ENCODE data around the gene PLTP. TPM values are rescaled to one million over a fixed set of nuclear protein-coding genes. Genes with fewer than 3 reads are reported as not detected.

Gene PLTP
- total RNA-seq, 4 donors from 2014 or later = 31.2 to 221 (median 113) TPM

DNA sequence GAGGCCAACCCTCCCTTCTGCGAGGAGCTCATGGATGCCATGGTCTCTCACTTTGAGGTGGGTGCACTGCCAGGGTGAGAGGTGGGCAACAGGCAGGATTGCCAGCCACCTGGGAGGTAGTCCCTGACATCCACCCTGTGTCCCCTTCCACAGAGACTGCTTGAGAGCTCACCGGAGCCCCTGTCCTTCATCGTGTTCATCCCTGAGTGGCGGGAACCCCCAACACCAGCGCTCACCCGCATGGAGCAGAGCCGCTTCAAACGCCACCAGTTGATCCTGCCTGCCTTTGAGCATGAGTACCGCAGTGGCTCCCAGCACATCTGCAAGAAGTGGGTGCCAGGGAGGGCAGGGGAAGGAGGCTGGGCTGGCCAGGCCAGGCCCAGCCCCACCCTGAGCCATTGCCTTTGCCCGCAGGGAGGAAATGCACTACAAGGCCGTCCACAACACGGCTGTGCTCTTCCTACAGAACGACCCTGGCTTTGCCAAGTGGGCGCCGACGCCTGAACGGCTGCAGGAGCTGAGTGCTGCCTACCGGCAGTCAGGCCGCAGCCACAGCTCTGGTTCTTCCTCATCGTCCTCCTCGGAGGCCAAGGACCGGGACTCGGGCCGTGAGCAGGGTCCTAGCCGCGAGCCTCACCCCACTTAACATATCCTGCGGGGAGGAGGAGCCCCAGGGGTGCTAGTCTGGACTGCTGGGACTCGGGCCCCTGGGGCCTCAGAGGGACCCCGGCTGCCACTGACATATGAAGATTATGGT, 35.3 kb upstream of the PLTP start:
- intact Hi-C loops (cut with DNase I; ENCODE audit: low total_unique reads) = no loop called here
- H3K27ac ChIP-seq = peak overlapping the region in 1 of 2 donors; percentile 50
- no peak overlapping the region for H3K4me3 ChIP-seq
- DNase-seq = no peak
- H3K4me1 ChIP-seq = no peaks in the 10 kb centered on the region
- H3K27me3 ChIP-seq = no peaks in the 10 kb centered on the region
- TF ChIP-seq, protein P1, sequence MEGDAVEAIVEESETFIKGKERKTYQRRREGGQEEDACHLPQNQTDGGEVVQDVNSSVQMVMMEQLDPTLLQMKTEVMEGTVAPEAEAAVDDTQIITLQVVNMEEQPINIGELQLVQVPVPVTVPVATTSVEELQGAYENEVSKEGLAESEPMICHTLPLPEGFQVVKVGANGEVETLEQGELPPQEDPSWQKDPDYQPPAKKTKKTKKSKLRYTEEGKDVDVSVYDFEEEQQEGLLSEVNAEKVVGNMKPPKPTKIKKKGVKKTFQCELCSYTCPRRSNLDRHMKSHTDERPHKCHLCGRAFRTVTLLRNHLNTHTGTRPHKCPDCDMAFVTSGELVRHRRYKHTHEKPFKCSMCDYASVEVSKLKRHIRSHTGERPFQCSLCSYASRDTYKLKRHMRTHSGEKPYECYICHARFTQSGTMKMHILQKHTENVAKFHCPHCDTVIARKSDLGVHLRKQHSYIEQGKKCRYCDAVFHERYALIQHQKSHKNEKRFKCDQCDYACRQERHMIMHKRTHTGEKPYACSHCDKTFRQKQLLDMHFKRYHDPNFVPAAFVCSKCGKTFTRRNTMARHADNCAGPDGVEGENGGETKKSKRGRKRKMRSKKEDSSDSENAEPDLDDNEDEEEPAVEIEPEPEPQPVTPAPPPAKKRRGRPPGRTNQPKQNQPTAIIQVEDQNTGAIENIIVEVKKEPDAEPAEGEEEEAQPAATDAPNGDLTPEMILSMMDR (IDR thresholded peaks at IDR 0.05) = no peak
- no peak for TF ChIP-seq POLR2A (IDR thresholded peaks at IDR 0.05)
- no peaks in the 10 kb centered on the region for H3K36me3 ChIP-seq
- H3K9me3 ChIP-seq = no peaks in the 10 kb centered on the region

DNA sequence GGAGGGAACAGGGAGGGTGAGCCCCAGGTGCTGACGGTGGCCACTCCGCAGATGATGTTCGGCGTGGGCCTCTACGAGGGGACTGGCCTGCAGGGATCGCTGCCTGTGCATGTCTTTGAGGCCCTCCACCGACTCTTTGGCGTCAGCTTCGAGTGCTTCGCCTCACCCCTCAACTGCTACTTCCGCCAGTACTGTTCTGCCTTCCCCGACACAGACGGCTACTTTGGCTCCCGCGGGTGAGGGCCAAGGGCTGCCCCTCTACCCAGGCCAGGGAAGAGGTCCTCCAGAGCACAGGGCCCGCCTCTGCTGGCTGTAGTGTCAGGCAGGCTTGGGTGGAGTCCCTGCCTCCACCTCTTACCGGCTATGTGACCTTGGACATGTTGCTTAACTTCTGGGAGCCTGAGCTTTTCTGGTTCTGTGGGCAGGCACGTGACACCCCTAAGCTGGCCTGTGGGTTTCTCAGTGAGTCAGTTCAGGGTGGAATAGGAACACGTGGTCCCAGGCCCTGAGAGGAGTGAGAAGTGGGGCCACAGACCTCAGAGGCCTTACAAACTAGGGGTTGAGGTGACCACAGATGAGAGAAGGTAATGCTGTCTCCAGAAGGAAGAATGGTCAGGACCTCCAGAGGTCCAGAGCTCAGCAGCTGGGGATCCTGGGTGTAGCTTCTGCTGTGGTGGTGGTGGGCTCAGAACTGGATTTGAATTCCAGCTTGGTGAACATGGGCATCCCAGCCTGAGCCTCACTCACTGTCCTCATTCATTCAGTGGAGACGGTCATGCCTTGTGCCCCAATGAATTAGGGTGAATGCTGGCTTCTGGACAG, 34.4 kb upstream of the PLTP start:
- no peaks in the 10 kb centered on the region for H3K36me3 ChIP-seq
- H3K4me1 ChIP-seq = no peaks in the 10 kb centered on the region
- no peaks in the 10 kb centered on the region for H3K27me3 ChIP-seq
- H3K9me3 ChIP-seq = no peaks in the 10 kb centered on the region
- intact Hi-C loops (cut with DNase I; ENCODE audit: low total_unique reads) = no loop called here
- peak overlapping the region; percentile 41 to 50 for H3K27ac ChIP-seq
- TF ChIP-seq POLR2A (IDR thresholded peaks at IDR 0.05) = no peak
- TF ChIP-seq, protein P1 (IDR thresholded peaks at IDR 0.05) = no peak
- H3K4me3 ChIP-seq = no peak overlapping the region
- DNase-seq = peak in 1 of 2 donors; percentile 71

DNA sequence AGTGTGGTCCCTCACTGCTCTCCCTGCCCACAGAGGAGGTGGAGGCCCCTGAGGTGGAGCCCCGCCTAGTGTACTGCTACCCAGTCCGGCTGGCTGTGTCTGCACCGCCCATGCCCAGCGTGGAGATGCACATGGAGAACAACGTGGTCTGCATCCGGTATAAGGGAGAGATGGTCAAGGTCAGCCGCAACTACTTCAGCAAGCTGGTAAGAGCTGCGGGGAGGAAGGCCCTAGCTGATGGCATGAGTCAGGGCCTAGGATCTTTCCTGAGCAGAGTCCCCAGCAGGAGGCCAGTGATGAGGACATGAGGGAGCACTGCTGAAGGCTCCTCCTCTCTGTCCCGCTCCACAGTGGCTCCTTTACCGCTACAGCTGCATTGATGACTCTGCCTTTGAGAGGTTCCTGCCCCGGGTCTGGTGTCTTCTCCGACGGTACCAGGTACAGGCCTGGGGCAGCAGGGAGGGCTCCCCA, 33.8 kb upstream of the PLTP start:
- Histone ChIP-seq H3K36me3 (no peaks in the 10 kb centered on the region), H3K27me3 (no peaks in the 10 kb centered on the region), H3K9me3 (no peaks in the 10 kb centered on the region), H3K27ac (peak overlapping the region; percentile 1 to 50), H3K4me1 (no peaks in the 10 kb centered on the region), H3K4me3 (no peak overlapping the region)
- no peak for DNase-seq
- intact Hi-C loops (cut with DNase I; ENCODE audit: low total_unique reads) = no loop called here
- TF ChIP-seq, protein P1 (IDR thresholded peaks at IDR 0.05) = no peak
- TF ChIP-seq POLR2A (IDR thresholded peaks at IDR 0.05) = no peak

DNA sequence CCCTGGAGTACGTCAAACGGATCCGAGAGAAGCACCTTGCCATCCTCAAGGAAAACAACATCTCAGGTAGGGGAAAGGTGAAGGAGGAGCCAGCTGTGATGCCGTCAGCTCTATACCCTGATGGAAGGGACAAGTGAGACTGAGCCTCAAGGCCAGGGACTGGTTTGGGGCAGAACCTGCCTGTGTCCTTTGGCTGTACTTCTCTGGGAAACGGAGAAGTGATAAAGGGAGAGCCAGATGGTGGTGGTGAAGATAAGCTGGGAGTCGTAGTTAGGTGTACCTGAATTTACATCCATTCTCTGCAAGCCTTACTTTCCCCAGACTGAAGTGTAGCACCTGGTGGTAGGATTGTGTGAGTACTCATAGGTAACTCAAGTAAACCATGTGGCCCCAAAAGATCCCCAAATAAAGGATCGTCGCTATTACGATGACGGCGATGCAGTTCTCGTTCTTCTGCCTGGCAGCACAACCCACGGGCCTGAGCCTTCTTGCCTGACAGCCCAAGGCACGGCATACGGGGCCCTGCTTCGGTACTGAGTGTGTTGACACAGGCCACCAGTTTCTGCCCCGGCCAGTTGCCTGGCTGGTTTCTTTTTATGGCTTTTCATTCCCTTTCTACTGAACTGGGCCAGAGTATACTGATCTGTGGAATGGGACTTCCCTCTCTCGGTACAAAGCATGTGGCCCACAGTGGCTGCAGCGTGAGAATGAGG, 33.2 kb upstream of the PLTP start:
- TF ChIP-seq, protein P1 (IDR thresholded peaks at IDR 0.05) = no peak
- no peak for TF ChIP-seq POLR2A (IDR thresholded peaks at IDR 0.05)
- H3K4me3 ChIP-seq = no peak overlapping the region
- H3K27me3 ChIP-seq = no peaks in the 10 kb centered on the region
- H3K27ac ChIP-seq = no peak overlapping the region
- no peaks in the 10 kb centered on the region for H3K36me3 ChIP-seq
- H3K4me1 ChIP-seq = no peaks in the 10 kb centered on the region
- DNase-seq = no peak
- H3K9me3 ChIP-seq = no peaks in the 10 kb centered on the region
- intact Hi-C loops (cut with DNase I; ENCODE audit: low total_unique reads) = no loop called here
